ENCODE measurements around the gene SF3A2.
A peak's percentile ranks its signal among the peaks of the same experiment; 100 is the strongest.
"Not testable (repeated sequence)": the region's sequence is repeated elsewhere in the genome, so short reads cannot be mapped to it uniquely, and the experiment has no call there.

SF3A2 gene, protein sequence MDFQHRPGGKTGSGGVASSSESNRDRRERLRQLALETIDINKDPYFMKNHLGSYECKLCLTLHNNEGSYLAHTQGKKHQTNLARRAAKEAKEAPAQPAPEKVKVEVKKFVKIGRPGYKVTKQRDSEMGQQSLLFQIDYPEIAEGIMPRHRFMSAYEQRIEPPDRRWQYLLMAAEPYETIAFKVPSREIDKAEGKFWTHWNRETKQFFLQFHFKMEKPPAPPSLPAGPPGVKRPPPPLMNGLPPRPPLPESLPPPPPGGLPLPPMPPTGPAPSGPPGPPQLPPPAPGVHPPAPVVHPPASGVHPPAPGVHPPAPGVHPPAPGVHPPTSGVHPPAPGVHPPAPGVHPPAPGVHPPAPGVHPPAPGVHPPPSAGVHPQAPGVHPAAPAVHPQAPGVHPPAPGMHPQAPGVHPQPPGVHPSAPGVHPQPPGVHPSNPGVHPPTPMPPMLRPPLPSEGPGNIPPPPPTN

GRCh38 chr19:2236314-2237050 is at the start of gene SF3A2, which contains the start of gene PLEKHJ1:
SF3A2 (plus strand) TSS chr19:2236824; CDS start chr19:2243419, 6,595 bp downstream.
PLEKHJ1 (minus strand) TSS chr19:2236329; CDS start chr19:2236248, 81 bp downstream.
- DNase-seq = peak; percentile 96

- DNase-seq = no peak
These were observed 49.5 kb upstream of the SF3A2 start for GRCh38 chr19:2187159-2187558.

- no peak for DNase-seq
These were observed 47.8 kb upstream of the SF3A2 start for GRCh38 chr19:2188708-2189385.

DNA sequence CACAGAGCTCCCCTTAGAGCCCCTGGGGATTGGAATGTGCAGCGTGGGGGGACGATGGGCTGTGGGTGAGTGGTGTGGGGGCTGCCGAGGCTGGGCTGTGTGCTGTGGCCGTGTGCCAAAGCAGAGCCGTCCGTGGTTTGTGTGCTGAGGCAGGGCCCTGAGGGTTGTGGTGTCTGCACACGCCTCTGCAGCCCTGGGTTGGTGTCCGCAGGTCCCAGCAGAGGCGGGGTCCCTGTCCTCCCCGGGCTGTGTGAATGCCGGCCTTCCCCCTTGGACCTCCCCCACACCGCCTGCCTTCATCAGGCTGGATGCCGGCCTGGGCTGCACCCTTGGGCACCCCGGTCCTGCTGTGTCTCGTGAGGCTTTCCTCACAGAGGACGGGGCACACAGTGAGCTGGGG is 46.7 kb upstream of the SF3A2 start:
- DNase-seq = no peak

- no peak for DNase-seq
These were observed 45.7 kb upstream of the SF3A2 start for GRCh38 chr19:2190848-2191455.

GRCh38 chr19:2191456-2192310 is 44.9 kb upstream of the SF3A2 start:
- DNase-seq = no peak

DNA sequence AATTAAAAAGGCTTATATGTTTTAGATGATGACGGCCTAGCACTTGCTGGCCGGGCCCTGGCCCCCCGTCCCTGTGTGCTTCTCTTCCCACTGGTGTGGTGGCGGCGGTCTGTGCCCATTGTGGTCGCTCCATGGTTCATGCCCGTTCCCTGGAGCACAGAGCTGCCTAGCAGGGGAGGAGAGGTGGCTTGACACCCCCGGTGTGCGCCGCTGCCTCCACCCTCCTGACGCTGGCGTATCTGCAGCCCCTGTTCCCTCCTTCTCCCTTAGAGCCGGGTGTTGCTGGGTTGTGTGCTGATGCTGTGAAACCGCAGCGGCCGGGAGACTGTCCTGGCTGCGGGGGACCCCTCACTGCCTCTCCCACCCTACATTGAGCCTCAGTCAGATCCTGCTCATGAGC is 43.8 kb upstream of the SF3A2 start:
- no peak for DNase-seq

GRCh38 chr19:2193807-2194206 is 42.8 kb upstream of the SF3A2 start:
- no peak for DNase-seq

- DNase-seq = no peak
These were observed 42.0 kb upstream of the SF3A2 start for GRCh38 chr19:2194513-2195078.

- DNase-seq = no peak
These were observed 41.3 kb upstream of the SF3A2 start for GRCh38 chr19:2195361-2195760.

GRCh38 chr19:2195914-2196313 is 40.7 kb upstream of the SF3A2 start:
- DNase-seq = no peak

DNA sequence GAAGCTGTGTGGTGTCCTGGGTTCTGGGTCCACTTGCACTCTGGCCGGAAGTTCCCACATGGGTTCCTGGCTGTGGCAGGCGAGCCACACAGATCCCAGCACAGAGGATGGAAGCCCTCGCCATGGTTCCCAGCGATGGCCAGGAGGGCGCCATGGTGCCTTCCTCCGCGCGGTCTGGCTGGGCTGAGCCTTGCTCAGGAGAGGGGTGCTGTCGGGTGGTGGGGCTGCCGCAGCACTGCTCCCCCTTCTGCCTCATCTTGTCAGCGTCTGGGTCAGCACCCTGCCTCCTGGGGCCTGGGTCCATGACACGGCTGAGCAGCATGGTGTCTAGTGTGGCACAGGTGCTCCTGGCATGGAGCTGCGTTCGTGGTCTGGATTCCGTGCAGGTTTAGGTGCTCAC is 39.4 kb upstream of the SF3A2 start:
- no peak for DNase-seq

GRCh38 chr19:2198317-2198716 is 38.3 kb upstream of the SF3A2 start:
- DNase-seq = no peak

DNA sequence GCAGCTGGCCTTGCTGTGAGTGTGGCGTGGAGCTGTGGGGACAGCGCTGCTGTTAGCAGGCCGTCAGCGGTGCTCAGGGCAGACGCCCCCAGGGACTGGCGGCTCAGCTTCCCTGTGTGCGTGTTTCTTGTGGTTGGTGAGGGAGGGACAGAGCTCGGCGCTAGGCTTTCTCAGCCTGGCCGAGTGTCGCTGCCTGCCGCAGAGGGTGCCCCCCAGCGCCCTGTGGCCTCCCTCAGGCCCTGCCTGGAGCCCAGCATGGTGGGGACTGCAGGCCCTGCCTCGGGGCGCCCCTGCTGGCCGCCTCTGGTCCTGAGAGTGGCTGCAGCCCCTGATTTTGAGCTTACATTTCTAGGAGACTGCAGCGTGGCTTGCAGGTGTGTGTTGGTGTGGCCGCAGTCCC is 37.4 kb upstream of the SF3A2 start:
- no peak for DNase-seq

DNA sequence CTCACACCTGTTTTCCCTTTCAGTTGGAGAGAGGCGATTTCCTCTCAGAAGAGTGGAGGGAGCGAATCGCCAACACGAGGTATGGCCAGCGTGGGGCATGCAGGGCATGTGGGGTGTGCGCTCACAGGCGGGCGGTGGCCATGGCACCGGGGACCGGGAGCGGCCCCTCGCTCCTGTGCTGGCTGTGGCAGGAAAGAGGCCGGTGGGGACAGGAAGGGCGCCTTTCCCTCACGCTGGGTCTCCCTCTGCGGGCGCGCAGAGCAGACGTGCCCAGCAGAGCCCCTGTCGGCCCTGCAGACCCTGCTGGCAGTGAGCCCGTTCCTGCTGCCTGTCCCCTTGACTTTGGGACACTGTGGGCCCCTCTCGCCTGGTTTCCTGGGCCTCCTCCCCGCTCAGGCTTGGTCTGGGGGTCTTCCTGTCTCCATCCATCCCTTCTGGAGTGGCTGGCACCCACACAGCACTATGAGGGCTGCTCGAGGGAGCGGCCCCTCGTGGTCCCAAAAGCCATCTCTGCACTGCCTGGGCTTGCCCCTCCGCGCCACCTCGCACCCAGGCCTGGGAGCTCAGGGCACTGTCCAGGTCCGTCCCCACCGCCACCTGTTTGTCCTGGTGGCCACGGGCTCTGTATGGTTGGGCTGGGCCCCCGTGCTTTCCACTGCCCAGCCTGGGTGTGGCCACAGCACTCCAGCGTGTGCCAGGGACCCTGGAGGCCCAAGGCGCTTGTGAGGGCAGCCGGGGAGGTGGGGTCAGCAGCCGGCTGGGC is 36.6 kb upstream of the SF3A2 start:
- no peak for DNase-seq

- not testable (repeated sequence) for DNase-seq
These were observed 35.9 kb upstream of the SF3A2 start for GRCh38 chr19:2200624-2201294.

DNA sequence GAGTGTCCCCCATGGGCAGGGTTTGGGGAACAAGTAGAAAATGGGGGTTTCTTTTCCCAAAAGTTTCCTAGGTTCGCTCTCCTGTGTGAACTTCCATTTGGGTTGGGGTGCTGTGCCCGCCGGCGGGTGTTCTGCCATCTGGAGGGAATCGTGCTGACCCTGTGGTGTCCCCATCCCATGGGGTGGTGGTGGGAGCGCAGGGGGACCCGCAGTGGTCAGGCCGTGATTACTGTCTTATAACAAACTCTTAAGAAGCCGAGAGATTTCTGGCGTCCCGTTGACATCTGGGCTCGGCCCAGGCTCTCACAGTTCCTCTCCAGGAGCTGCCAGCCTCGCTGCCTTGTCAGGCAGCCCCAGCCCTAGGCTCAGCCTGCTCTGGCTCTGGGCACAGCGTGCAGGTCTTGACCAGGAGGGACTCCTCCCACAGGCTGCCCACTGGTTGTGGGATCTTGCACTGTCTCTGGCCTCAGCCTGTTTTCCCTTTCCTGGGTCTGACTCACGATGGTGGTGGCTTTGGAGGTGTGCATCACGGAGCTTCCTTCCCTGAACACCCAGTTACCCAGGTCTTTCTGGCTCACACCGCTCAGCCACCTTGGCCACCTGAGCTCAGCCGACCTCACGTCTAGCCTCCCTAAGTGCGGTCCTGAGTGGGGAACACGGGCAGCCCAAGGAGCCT is 35.0 kb upstream of the SF3A2 start:
- DNase-seq = no peak

- DNase-seq = no peak
These were observed 34.3 kb upstream of the SF3A2 start for GRCh38 chr19:2202366-2202765.

- no peak for DNase-seq
These were observed 29.6 kb upstream of the SF3A2 start for GRCh38 chr19:2207008-2207407.

Measured in NCI-H446 treated with DMSO at 0.1 percent for 48 hours (cell line).